ENCODE data around the gene SPOCK3.
"Not testable (repeated sequence)": the region's sequence is repeated elsewhere in the genome, so short reads cannot be mapped to it uniquely, and the experiment has no call there.

SPOCK3 gene

DNA sequence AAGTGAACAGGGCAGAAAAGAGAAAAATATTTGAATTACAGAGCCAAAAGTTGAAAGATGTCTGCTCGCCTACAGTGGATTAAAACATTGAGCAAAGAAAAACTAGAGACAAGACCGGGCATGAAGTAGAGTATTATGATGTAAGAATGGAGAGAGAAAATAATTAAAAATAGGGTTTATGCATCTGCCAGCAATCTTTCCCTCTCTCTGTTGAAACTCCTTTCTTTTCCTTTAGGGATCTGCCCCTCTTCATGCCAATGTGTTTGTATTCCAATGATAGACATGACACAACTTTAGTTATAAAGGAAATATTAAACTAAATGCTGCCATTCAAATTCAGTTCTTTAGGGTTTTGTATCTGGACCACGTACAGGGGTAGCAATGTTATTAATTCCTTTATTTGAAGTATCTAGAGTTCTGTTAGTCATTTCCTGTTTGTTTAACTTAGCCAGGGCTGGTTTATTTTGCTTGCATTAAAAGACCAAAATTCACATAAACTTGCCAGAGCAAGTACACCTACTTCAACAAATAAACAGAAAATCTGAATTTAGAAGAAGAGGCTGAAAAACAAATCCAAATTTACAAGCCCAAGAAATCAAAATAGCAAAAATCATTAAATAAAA is 202.6 kb downstream of the SPOCK3 start:
- peak in 1 of 3 experiments; percentile 35 for DNase-seq

GRCh38 chr4:167028976-167029375 is 205.3 kb downstream of the SPOCK3 start:
- peak in 2 of 3 experiments; percentile 66 to 91 for DNase-seq

GRCh38 chr4:167025670-167026069 is 208.6 kb downstream of the SPOCK3 start:
- peak in 2 of 3 experiments; percentile 19 to 45 for DNase-seq

DNA sequence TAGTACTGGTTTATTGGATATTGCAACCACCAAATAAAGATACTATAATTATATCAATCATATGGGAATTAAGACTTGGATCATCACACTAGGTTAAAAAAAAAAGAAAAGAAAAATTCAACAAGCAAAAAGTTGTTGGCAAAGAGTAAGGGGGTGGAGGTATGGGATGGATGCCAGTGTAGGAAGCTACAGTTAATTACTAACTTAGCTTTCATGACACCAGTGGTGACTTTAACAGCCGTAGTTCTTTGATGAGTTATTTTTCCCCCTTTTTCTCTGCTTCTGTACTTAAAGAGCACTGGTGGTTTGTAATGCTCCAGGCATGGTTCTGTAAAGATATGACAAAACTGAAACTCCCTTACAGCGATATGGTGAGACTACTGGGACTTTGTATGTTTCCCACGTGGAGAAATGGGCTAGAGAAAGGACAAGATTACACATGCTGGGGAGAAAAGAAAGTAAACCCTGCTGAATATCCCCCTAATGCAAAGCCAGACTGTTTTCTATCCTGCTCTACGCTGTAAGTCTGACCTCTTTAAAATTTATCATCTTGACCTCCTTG is 210.8 kb downstream of the SPOCK3 start:
- no peak for DNase-seq

DNA sequence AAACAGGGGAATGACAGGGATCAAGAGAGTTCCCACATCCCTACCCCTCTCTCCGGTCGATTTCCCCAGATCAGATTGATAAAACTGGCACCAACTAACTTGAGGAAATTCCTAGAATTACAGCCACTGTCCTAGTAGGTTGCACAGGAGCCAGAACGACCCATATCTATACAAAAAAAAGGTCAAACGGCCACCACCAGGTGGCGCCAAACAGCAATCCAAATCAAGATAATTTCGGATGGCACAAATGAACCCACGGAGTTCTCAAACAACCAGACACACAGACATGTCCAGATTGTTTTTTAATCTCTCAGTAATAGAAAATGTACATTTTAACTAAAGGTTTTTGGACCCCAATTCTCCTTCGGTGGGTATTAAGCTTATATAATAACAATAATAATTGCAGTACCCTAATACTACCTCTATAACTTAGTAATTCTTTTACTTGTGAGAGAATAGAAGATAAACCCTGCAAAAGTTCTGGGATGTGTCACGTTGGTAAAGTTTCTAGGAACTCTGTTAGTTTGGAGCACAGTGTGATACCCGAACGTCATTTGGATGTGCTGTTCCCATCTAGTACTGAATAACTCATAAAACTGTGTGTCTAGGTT is 212.6 kb downstream of the SPOCK3 start:
- DNase-seq = peak; percentile 33 to 88 (median 67)

- peak in 2 of 3 experiments; percentile 6 to 38 for DNase-seq
These were observed 213.9 kb downstream of the SPOCK3 start for GRCh38 chr4:167020410-167020809.

- no peak for DNase-seq
These were observed 219.3 kb downstream of the SPOCK3 start for GRCh38 chr4:167014944-167015343.

- no peak for DNase-seq
These were observed 231.0 kb downstream of the SPOCK3 start for GRCh38 chr4:167003326-167003725.

GRCh38 chr4:167000141-167000852 is 234.0 kb downstream of the SPOCK3 start:
- DNase-seq = no peak

GRCh38 chr4:166996216-166996615 is 238.1 kb downstream of the SPOCK3 start:
- DNase-seq = peak in 1 of 3 experiments; percentile 58

DNA sequence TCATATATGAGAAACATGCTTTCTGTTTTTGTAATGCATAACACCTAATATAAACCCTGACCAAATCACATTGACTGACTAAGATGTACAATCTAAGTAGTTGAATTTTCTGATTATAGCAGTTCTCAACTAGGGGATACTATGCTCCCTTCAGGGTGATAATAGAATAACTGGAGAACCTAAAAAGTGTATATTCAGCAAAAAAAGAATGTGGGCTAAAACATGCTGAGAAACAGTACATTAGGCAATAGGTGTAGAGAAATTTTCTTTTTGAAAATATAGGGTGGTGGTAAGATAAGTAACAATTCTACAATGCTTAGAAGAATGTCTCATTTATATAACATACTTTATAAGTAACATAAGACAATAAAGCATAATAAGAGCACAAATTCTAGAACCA is 239.6 kb downstream of the SPOCK3 start:
- DNase-seq = no peak

DNA sequence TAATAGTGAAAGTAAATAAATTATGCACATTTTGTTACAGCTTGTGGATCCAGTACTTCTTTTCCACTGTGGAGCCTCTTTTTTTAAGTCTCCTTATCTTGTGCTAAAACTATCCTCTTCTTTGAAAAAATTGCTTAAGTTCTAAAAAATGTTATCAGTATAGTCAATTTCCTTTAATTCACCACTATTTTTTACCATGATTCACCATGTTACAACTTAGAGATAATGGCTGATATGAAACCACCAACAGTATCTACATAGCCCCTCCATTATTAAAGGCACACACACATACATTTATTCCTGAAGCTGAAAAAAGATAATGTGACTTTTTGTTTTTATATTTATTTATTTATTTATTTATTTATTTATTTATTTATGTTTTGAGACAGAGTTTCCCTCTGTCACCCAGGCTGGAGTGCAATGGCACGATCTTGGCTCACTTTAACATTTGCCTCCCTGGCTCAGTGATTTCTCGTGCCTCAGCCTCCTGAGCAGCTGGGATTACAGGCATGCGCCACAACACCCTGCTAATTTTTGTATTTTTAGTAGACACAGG is 243.2 kb downstream of the SPOCK3 start:
- no peak for DNase-seq

DNA sequence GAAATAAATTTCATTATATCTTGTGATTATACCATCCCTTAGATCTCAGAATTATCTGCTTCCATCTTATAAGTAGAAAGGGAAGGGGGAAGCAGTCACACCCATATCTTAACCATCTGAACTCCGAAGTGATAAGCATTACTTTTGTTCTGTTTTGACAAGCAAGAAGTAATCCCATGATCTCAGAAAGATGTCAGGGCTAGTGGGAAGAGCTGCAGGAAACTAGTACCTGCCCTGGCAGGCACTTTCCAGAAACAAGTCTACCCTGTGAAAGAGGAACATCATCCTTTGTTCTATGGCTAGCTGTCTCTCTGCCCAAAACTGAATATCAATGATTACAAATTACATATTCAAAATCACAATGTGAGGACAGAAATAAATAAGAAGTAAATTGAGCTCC is 244.4 kb downstream of the SPOCK3 start:
- no peak for DNase-seq

DNA sequence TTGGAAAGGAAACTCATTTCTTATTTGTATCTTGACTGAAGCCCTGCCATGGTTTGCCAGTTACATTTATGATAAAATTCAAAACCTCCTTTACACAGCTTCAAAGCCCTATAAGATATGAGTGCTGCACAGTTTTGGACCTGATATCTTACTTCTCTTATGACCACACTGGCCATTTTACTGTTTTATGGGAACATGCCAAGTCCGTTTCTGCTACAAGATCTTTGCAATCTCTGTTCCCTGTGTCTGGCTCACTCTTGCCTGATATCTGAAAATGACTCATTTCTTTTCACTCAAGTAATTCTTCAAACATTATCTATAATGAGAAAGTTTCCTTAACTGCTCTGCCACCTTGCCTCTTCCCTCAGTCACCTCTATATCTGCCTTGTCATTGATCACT is 247.3 kb downstream of the SPOCK3 start:
- no peak for DNase-seq

DNA sequence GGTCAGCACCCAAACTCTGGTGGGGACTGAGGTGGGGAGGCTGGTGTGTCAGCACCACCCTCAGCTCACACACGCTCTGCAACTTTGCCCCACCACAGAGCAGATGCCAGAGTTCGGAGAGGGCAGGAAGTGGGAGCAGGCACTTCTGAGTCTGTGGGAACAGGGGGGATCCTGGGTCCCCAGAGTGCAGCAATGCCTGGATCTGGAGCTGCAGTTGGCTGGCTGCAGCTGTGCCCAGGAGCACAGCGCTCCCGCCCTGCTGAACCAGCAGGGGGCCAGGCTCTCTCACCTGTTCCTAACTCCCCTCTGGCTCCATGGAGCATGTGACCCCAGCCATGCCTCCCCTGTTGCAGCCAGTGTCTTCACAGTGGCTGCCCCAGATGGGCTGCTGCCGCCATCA is 252.4 kb downstream of the SPOCK3 start:
- DNase-seq = no peak

GRCh38 chr4:166980419-166980818 is 253.9 kb downstream of the SPOCK3 start:
- DNase-seq = no peak

DNA sequence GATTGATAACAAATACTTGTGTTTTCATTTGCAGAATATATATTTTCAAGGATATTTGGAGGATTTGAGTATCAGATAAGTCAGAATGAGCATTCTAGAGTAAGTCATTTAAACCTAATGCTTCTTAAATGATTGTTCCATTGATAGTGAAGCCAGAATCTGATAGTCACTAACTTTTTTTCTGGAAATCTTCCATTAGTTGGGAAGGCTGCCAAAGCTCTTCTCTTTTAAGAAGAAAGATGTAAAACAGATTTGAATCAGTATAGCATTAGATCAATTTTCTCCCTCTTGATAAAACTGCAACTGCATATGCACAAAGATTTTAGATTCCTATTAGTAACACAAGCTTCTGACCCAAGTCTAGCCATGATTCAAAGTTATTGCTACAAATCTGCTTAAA is 256.7 kb downstream of the SPOCK3 start:
- no peak for DNase-seq

DNA sequence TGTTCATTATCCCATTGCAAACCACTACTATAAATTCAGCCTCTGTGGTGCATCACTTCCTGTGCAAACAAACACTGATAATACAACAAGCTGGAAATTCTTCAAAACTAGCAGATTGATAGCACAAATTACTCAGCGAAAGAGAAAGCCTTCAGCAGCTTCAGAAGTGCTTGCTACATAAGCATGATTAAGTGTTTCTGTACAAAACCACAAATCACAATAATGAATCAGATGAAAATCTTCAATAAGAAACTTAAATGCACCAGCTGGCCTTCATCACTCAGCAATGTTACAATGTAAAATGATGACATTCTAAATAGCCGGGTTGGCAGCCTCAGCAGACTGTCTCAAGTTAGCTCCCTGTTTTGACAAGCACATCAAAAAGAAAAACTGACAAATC is 262.2 kb downstream of the SPOCK3 start:
- DNase-seq = peak in 2 of 3 experiments; percentile 14 to 58

GRCh38 chr4:166968219-166968618 is 266.1 kb downstream of the SPOCK3 start:
- DNase-seq = not testable (repeated sequence)

DNA sequence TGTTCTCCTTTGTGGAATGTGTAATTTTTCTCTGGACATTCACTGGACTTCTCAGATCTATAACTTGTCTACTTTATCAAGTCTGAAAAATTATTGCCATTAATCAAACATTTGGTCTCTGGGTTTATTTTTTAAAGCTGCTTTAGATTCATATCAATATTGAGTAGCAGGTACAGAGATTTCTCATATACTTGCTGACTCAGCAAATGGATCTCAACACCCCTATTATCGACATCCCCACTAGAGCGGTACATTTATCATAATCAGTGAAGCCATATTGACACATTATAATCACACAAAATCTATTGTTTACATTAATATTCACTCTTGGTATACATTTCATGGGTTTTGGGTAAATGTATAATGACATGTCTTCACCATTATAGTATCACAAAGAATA is 268.7 kb downstream of the SPOCK3 start:
- DNase-seq = no peak

DNA sequence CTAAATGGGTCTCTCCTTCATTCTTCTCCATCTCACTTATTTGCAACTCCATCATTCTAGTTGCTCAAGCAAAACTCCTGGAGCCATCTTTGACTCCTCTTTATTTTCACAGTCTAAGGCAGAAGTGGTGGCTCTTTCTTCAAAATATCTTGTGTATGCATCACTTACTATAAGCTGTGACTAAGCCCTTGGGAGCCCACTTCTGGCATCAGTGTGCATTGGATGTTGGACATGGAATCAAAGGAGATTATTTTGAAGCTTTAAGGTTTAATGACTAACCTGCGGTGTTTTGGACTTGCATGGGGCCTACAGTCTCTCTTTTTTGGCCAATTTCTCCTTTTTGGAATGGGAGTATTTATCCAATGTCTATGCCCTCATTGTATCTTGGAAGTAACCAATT is 276.8 kb downstream of the SPOCK3 start:
- DNase-seq = no peak

DNA sequence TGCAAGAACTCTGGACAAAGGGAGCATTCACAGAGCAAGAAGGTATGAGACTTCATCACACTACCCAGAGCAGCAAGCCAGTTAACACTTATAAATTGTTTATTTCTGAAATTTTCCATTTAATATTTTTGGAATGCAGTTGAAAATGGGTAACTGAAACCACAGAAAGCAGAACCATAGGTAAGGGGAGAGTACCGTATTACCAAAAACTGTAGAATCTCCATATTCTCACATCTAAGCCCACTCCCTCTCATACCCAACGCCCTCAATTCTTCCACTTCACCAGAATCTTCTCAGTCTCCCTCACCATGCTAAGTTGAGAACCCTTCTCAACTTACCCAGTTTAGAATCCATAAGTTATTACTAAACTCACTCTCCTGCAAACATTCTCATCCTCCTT is 277.8 kb downstream of the SPOCK3 start:
- DNase-seq = no peak

DNA sequence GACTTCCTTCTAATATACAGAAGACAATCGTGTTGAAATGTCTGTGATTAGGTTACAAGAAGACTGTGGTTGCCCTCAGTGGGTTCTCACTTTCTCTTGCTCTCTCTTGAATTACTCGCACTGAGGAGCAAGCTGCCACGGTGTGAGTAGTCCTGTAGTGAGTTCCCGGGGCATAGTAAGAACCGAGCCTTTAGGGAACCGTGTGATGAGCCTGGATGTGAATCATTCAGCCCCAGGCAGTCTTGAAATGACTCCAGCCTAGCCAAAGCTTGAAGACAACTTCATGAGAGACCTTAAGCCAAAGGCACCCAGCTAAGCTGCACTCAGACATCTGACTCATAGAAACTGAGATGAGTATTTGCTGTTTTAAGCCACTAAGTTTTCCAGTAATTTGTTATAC is 292.7 kb downstream of the SPOCK3 start:
- DNase-seq = no peak

GRCh38 chr4:166930464-166930863 is 303.8 kb downstream of the SPOCK3 start:
- peak in 1 of 3 experiments; percentile 35 for DNase-seq
